Left forelimb (tissue), 1 donor: ENCODE measurements around the gene RBMS3.
"Not testable (repeated sequence)": the region's sequence is repeated elsewhere in the genome, so short reads cannot be mapped to it uniquely, and the experiment has no call there.

Experiments
- DNase-seq: peaks from one replicate; pipeline ENCODE4 v3.0.0-alpha.2; 2018; ENCODE audit warnings: low spot score

Gene RBMS3

DNA sequence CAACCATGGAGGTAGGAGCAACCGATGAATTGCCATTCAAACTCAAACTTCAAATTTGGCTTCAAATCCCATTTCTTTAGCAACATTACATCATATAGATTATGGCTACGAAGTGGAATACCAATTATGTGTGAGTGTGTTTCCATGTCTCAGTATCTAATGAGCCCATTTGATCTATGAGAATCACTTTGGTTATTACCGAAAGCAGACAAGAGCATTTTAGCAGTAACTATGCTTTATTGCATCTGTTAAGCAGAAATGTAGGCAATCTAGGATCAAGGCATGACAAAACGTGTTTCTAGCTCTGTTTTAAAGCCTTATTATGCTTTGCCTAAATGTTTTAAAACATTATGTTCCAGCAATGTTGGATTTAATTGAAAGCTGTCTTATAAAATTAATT, 743.6 kb downstream of the RBMS3 start:
- no peak for DNase-seq

DNA sequence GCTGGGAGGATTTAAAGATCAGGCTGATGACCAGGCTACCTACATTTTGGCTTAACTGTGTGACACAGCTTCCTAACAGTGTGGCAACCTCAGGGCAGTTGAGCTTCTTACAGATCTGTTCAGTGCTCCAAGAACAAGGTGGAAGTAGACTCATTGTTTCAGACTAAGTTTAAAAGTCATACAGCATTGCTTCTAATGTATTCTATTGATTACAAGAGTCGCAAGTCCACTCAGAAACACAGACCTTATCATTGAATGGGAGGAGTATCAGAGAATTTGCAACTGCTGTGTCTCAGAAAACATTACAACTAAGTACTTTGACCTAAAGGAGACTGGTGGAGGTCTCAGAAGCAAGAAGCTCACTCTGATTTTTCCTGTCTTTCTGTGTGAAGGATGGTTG, 746.0 kb downstream of the RBMS3 start:
- no peak for DNase-seq

DNA sequence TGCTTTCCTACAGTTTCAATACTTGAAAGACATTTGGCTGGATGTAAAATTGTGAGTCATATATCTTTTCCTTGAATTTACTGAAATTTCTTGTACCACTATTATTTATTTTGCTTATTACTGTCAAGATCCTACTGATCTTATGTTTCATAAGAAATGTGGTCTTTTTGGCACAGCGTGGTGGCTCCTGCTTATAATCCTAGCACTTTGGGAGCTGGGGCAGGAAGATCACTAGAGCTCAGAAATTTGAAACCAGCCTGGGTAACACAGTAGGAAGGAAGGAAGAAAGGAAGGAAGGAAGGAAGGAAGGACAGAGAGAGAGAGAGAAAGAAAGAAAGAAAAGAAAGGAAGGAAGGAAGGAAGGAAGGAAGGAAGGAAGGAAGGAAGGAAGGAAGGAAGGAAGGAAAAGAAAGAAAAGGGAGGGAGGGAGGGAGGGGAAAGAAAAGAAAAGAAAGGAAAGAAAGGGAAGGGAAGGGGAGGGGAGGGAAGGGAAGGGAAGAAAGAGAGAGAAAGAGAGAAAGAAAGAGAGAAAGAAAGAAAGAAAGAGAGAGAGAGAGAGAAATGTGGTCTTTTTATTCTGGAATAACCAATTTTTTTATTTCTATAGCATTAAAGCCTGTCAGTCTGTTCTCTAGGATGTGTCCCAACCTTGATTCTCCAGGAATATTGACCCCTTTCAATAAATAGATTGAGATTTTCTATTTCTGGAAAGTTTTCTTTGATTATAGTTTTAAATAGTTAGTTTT, 753.5 kb downstream of the RBMS3 start:
- no peak for DNase-seq

DNA sequence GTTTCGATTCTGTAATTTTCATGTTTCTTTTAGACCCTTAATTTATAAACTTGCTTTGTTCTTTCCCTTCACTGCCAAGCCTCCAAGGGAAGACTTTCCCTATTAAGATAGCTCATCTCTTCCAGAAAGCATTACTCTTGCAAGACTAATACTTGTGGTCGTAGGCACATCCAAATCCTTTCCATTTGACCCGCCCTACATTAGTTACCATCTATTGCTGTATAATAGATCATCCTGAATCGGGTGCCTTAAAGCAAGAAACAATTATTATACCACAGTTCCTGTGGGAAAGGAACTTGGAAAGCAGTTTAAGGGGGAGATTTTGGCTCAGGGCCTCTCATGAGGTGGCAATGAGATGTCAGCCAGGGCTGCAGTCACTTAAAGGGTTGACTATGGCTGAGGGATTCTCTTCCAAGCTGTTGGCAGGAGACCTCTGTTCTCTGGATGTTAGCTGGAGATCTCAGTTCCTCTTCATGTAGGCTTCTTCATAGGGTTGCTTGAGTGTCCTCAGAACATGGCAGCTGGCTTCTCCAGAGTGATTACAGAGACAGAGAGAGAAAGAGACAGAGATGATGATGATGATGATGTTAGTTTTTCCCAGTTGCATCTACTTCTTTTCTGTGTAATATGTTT, 755.2 kb downstream of the RBMS3 start:
- no peak for DNase-seq

DNA sequence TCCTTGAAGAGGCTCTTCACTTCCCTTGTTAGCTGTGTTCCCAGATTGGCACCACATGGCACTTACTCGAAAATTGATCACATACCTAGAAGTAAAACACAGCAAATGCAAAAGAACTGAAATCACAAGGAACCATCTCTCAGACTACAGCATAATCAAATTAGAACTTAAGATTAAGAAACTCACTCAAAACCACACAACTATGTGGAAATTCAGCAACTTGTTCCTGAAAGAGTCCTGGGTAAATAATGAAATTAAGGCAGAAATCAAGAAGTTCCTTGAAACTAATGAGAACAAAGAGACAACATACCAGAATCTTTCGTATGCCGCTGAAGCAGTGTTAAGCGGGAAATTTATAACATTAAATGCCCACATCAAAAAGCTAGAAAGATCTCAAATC, 759.3 kb downstream of the RBMS3 start:
- no peak for DNase-seq

DNA sequence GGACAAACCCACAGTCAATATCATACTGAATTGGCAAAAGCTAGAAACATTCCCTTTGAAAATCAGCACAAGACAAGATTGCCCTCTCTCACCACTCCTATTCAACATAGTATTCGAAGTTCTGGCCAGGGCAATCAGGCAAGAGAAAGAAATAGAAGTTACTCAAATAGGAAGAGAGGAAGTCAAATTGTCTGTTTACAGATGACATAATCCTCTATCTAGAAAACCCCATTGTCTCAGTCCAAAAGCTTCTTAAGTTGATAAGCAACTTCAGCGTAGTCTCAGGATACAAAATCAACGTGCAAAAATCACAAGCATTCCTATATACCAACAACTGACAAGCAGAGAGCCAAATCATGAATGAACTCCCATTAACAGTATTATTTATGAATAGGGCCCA, 760.6 kb downstream of the RBMS3 start:
- DNase-seq = not testable (repeated sequence)

DNA sequence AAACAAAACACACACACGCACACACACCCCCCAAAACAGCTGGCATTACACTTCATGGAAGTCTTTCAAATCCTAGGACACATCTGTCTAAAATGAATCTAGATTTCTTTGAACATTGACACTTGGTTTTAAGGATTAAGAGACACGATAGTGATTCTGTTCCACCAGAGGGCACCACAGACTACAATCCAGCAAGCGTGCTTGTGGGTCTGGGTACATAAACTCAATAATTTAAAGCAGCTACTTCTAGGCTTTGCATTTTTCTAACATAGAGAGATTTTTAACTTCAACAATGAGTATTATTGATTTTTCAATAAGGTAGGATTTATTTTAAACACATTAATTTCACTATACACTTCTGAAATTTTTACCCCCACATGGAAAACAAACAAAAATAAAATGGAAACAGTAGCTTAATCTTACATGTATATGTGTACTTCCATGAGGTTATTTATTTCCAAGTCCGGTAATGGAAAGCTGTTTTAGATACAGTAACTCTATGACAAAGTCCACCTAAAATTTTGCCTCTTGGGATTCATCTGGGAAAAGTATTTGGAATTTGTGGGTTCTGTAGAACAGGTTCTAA, 761.5 kb downstream of the RBMS3 start:
- DNase-seq = no peak

DNA sequence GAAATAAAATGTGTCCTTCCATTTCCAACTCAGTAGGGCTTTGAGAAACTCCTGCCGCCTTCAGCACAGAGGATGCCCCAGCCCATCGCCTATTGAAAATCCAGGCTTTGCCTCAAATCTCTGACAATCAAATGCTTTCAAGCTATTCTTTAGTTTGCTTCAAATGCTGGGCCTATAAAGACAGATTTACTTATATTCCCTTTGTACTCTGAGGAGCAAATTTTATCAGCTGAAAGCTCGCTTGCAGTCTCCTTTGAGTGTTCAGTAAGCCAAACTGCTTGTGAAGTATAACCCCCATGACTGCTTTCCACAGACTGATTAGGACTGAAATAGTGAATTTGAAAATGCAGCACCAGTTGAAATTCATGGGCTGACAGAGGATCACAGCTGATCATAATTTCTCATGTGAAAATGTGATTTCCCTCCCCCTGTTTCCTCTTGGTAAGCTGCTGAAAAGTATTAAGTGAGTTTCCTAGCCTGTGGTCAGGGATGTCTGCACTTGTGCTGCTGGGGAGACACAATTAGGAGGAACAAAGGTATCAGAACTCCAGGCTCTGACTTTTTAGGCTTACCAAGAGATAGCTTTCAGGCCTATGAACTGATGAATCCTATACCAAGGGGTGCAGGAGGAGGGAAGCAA, 762.2 kb downstream of the RBMS3 start:
- DNase-seq = no peak

DNA sequence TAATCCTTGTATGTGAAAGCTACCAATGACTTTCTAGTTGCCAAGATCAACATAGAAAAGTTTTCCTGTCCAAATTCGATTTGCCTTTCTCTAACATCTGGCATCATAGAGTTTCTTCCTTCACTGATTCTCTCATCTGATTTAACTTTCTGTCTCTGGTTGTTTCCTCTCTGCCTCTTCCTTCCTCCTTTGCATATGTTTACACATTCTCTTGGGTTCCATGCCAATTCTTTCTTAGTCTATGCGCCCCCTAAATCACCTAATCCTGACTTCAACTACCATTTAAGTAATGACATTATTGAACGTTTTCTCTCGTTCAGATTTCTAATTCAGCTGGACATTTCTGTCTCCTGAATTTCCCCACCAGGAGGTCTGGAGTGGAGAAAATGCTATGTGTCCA, 763.6 kb downstream of the RBMS3 start:
- no peak for DNase-seq

DNA sequence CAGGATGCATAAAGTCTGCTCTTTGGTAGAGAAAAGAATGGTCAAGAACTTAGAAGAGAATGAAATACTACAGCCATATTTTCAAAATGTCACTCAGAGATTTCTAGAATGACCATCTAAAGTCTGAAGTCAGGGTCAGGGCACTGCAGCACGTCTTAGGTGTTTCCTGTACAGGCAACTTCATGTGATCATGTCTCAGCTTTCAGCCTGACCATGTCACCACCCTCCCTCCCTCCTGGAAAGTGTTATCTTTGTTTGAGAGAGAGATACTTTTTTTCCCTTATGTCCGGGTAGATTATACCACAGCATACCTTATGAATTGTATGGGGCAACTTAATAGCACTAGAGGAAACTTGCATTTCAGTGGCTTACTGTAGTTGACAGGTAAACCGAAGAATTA, 767.6 kb downstream of the RBMS3 start:
- DNase-seq = no peak

DNA sequence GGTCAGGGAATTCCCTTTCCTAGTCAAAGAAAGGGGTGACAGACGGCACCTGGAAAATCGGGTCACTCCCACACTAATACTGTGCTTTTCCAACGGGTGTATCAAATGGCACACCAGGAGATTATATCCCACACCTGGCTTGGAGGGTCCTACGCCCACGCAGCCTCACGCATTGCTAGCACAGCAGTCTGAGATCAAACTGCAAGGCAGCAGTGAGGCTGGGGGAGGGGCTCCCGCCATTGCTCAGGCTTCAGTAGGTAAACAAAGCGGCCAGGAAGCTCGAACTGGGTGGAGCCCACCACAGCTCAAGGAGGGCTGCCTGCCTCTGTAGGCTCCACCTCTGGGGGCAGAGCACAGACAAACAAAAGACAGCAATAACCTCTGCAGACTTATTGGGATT, 769.2 kb downstream of the RBMS3 start:
- not testable (repeated sequence) for DNase-seq

DNA sequence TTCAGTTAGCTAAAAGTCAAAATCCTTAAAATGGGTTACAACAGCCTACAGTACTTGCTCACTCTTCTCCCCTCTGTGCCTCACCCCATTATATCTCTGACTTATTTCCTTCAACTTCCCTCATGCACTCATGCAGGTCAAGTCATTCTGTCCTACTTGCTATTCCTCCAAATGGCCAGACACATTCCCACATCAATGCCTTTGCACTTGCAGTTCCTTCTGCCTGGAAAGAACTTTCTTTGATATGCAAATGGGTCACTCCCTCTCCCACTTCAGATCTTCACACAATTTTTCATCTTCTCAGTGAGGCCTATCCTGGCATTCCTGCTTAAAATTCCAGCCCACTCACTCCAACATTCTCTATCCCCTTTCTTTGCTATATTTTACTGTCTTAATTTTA, 778.4 kb downstream of the RBMS3 start:
- DNase-seq = no peak
